ENCODE measurements around the gene ZIC1.

Gene ZIC1

DNA sequence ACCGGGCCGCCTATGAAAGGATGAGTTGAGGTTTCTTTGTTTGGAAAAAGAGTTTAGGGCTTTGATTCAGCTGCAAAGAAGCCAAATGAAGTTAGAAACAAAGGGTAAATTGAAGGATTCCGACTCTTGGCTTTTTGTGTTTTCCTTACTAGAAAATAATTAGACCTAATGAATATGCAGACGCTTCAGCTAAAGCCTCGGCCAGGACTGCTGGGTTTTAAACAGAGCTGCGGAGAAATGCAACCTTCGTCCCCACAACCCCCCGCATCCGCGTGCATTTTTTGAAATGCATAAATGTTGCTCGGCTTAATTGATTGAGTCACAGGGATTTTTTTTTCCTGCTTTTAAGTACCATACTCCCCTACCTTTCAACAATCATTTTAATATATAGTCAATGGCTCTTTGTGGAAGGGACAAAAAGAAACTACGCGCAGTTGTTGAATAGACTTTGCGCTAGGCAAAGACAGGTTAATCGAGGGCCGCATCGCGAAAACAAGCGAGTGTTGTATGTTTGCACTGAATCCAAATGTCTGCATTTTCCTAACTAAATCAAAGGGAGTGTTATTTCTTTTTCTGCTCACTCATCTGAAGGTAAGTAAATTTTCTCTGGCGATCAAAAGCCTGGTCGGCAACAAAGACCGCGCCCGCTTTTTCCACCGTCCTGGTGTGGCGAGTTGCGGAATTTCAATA lies 1.5 kb upstream of the ZIC1 start:
- H3F3A ChIP-seq (ENCODE audit: insufficient read depth, low read length): no peaks in the 10 kb centered on the region
- peak overlapping the region; percentile 50; the same call in 1 of the 2 replicates for H2AFZ ChIP-seq (ENCODE audit: low read length)
- H3K4me1 ChIP-seq (ENCODE audit: low read length): no peaks in the 10 kb centered on the region
- no peak for DNase-seq
- no peaks in the 10 kb centered on the region for H3K9me3 ChIP-seq (replicated peaks; ENCODE audit: insufficient read depth, low read length)
- TF ChIP-seq, protein P1, sequence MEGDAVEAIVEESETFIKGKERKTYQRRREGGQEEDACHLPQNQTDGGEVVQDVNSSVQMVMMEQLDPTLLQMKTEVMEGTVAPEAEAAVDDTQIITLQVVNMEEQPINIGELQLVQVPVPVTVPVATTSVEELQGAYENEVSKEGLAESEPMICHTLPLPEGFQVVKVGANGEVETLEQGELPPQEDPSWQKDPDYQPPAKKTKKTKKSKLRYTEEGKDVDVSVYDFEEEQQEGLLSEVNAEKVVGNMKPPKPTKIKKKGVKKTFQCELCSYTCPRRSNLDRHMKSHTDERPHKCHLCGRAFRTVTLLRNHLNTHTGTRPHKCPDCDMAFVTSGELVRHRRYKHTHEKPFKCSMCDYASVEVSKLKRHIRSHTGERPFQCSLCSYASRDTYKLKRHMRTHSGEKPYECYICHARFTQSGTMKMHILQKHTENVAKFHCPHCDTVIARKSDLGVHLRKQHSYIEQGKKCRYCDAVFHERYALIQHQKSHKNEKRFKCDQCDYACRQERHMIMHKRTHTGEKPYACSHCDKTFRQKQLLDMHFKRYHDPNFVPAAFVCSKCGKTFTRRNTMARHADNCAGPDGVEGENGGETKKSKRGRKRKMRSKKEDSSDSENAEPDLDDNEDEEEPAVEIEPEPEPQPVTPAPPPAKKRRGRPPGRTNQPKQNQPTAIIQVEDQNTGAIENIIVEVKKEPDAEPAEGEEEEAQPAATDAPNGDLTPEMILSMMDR (IDR thresholded peaks at IDR 0.05; ENCODE audit: low read length): no peak
- TF ChIP-seq EZH2 (optimal IDR thresholded peaks at IDR 0.05; ENCODE audit: low read depth, low read length) (no peak), EZH2phosphoT487 (IDR thresholded peaks at IDR 0.05; ENCODE audit: low read length) (no peak)
- peak overlapping the region; percentile 54; the same call in 1 of the 2 replicates for H3K4me2 ChIP-seq (ENCODE audit: low read depth, low read length)
- H3K9me2 ChIP-seq (replicated peaks; ENCODE audit: insufficient read depth, low read length): no peaks in the 10 kb centered on the region
- no peaks in the 10 kb centered on the region for H3K36me3 ChIP-seq (replicated peaks; ENCODE audit: insufficient read depth, low read length)
- H3K9ac ChIP-seq (ENCODE audit: low read length): no peak overlapping the region
- H3K27me3 ChIP-seq (replicated peaks; ENCODE audit: insufficient read depth, low read length): no peaks in the 10 kb centered on the region
- no peaks in the 10 kb centered on the region for H3K79me2 ChIP-seq (ENCODE audit: low read length)
- H3K4me3 ChIP-seq (ENCODE audit: low read length): peak overlapping the region; percentile 29
- no peaks in the 10 kb centered on the region for H4K20me1 ChIP-seq (ENCODE audit: insufficient read depth, low read length)
- no peak overlapping the region for H3K27ac ChIP-seq (ENCODE audit: low read length)

DNA sequence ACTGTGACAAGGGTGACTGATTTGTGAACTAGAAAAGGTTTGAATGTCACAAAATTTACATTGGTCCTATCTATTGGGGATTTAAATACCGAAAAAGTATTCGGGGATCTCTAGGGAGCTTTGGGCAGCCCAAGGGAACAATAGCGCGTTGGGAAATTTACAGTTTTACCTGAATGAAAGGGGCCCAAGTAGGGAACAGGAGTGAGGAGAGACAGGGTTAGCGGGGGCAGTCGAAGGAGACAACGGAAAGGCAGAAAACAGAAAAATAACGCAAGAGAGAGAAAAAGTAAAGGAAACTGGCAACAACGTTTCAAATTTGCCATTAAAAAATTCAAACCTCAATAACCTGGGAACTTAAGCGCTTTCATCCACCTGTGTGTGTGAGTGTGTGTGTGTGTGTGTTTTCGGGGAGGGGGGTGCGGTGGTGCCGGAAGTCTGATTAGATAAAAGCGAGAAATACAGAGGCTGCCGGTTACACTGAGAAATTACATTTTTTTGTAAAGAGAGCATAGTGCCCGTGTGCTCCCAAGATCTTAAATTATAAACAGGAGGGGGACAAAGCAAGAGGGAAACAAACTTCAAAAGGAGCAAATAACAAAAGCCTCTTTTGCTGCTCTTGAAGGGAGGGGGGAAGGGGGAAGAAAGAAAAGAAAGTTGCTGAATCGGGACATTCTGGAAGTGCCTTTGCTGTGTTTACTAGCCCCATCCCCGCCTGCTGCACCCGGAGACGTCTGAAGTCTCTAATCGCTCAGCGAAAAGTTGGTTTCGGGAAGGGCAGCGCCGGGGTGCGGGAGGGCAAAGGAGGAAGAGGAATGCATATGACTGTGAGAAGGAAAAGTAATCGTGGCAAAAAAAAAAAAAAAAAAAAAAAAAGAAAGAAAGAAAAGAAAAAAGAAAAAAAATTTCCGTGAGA lies 721 bp upstream of the ZIC1 start:
- no peaks in the 10 kb centered on the region for H3F3A ChIP-seq (ENCODE audit: insufficient read depth, low read length)
- H4K20me1 ChIP-seq (ENCODE audit: insufficient read depth, low read length): no peaks in the 10 kb centered on the region
- no peaks in the 10 kb centered on the region for H3K79me2 ChIP-seq (ENCODE audit: low read length)
- no peaks in the 10 kb centered on the region for H3K9me2 ChIP-seq (replicated peaks; ENCODE audit: insufficient read depth, low read length)
- TF ChIP-seq EZH2phosphoT487 (IDR thresholded peaks at IDR 0.05; ENCODE audit: low read length) (no peak), EZH2 (optimal IDR thresholded peaks at IDR 0.05; ENCODE audit: low read depth, low read length) (no peak)
- TF ChIP-seq, protein P1 (IDR thresholded peaks at IDR 0.05; ENCODE audit: low read length): no peak
- no peak overlapping the region for H3K27ac ChIP-seq (ENCODE audit: low read length)
- DNase-seq: no peak
- H3K9ac ChIP-seq (ENCODE audit: low read length): no peak overlapping the region
- no peak overlapping the region for H3K4me3 ChIP-seq (ENCODE audit: low read length)
- no peaks in the 10 kb centered on the region for H3K27me3 ChIP-seq (replicated peaks; ENCODE audit: insufficient read depth, low read length)
- no peaks in the 10 kb centered on the region for H3K9me3 ChIP-seq (replicated peaks; ENCODE audit: insufficient read depth, low read length)
- H3K4me1 ChIP-seq (ENCODE audit: low read length): no peaks in the 10 kb centered on the region
- no peak overlapping the region for H3K4me2 ChIP-seq (ENCODE audit: low read depth, low read length)
- H2AFZ ChIP-seq (ENCODE audit: low read length): no peak overlapping the region
- H3K36me3 ChIP-seq (replicated peaks; ENCODE audit: insufficient read depth, low read length): no peaks in the 10 kb centered on the region

DNA sequence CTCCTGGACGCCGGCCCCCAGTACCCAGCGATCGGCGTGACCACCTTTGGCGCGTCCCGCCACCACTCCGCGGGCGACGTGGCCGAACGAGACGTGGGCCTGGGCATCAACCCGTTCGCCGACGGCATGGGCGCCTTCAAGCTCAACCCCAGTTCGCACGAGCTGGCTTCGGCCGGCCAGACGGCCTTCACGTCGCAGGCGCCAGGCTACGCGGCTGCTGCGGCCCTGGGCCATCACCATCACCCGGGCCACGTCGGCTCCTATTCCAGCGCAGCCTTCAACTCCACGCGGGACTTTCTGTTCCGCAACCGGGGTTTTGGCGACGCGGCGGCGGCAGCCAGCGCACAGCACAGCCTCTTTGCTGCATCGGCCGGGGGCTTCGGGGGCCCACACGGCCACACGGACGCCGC lies 956 bp downstream of the ZIC1 start:
- no peak overlapping the region for H3K4me3 ChIP-seq (ENCODE audit: low read length)
- TF ChIP-seq, protein P1 (IDR thresholded peaks at IDR 0.05; ENCODE audit: low read length): no peak
- TF ChIP-seq EZH2phosphoT487 (IDR thresholded peaks at IDR 0.05; ENCODE audit: low read length) (no peak), EZH2 (optimal IDR thresholded peaks at IDR 0.05; ENCODE audit: low read depth, low read length) (no peak)
- no peak for DNase-seq
- no peaks in the 10 kb centered on the region for H4K20me1 ChIP-seq (ENCODE audit: insufficient read depth, low read length)
- H3K9me2 ChIP-seq (replicated peaks; ENCODE audit: insufficient read depth, low read length): no peaks in the 10 kb centered on the region
- no peak overlapping the region for H3K9ac ChIP-seq (ENCODE audit: low read length)
- no peak overlapping the region for H3K27ac ChIP-seq (ENCODE audit: low read length)
- no peak overlapping the region for H2AFZ ChIP-seq (ENCODE audit: low read length)
- no peak overlapping the region for H3K4me2 ChIP-seq (ENCODE audit: low read depth, low read length)
- H3K9me3 ChIP-seq (replicated peaks; ENCODE audit: insufficient read depth, low read length): no peaks in the 10 kb centered on the region
- H3K4me1 ChIP-seq (ENCODE audit: low read length): no peaks in the 10 kb centered on the region
- H3K79me2 ChIP-seq (ENCODE audit: low read length): no peaks in the 10 kb centered on the region
- no peaks in the 10 kb centered on the region for H3F3A ChIP-seq (ENCODE audit: insufficient read depth, low read length)
- H3K36me3 ChIP-seq (replicated peaks; ENCODE audit: insufficient read depth, low read length): no peaks in the 10 kb centered on the region
- H3K27me3 ChIP-seq (replicated peaks; ENCODE audit: insufficient read depth, low read length): no peaks in the 10 kb centered on the region

Measured in MM.1S (cell line).